NCI-H1105 treated with DMSO at 0.1 percent for 48 hours (cell line): ENCODE data around the gene ABCA6.

Source experiments
- DNase-seq: peaks from one replicate; lab custom pipeline; 2025; lab: John Stamatoyannopoulos, UW

The ABCA6 gene

DNA sequence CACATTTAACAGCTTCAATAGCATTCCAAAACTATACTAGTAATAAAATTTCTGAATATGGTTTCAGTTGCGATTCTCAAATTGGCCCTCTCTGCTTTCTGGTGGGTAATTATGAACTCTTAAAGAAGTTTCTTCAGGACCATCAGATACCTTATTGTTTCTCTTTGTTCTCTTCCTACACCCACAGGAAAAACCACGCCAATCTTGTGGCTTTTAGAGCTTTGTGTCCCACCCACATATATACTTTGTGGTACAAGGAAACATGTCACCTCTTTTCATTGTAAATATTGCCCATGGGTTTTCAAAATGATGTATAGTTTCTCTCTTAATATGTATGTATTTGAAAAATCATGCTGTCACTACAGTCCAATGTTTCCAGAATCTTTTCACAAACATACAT, 93.1 kb downstream of the ABCA6 start:
- DNase-seq = no peak

DNA sequence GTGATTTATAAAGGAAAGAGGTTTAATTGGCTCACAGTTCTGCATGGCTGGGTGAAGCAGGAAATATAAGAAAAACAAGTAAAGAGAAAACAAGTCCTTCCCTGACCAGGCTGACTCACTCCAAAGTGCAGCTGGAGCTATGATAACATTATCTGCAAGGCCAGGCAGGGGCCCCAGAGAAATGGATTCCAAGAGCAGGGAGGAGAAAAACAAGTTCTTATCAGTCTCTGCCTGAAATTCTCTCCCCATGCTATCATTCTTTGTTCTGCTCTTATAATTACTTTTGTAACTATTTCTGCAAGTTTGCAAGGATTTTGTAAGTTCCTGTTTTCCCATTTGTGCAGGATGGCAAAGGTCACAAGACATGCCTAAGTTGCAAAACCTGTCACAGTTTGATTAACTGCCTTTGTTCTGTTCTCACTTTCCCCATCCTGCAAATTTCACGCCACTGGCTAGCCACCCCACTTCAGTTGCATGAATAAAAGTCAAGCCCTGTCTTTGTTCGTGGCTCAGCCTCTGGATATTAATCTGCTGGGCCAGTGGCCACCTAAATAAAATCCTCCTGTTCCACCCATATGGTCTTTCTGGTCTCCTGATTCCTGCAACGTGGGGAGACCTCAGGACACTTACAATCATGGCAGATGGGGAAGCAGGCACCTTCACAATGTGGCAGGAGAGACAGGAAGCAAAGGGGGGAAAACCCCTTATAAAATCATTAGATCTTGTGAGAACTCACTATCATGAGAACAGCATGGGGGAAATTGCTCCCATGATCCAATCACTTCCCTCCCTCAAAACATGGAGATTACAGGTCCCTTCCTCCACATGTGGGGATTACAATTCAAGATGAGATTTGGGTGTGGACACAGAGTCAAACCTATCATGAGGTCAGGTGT, 94.1 kb downstream of the ABCA6 start:
- DNase-seq = no peak

DNA sequence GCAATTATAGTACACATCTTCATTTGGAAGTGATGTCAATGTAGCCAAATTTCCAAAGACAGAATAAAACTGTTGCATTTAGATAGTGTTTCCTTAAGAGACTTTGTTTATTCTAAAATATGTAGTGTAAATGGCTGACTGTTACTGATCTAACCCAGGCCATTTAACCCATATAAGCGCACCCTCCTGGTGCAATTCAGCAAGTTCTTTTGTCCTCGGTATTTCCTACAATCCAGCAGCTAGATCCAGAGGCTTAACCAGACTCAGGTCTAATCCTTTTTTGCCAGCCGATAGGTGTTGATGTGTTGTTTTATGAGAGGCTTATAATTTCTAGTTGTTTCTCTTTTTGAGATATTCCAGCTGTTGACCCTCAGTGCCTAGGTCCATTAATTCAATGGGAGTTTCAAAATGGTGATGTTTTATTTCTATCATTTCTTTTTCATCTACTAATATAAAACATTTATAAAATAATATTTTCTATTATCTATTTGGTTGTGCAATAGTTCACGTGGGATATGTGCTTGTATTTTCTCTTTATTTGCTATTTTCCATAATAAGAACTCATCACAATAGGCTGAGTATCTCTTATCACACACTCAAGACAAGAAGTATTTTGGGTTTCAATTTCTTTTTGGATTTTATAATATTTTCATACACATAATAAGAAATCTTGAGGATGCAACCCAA, 95.4 kb downstream of the ABCA6 start:
- no peak for DNase-seq

DNA sequence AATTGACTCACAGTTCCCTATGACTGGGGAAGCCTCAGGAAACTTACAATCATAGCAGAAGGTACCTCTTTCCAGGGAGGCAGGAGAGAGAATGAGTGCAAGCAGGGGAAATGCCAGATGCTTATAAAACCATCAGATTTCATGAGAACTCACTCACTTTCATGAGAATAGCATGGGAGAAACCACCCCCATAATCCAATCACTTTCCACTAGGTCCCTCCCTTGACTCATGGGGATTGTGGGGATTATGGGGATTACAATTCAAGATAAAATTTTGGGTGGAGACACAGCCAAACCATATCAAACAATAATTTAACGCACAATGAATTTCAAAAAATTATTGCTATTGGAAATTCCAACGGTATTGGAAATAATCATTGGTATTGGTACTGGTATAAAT, 96.0 kb downstream of the ABCA6 start:
- DNase-seq = no peak

DNA sequence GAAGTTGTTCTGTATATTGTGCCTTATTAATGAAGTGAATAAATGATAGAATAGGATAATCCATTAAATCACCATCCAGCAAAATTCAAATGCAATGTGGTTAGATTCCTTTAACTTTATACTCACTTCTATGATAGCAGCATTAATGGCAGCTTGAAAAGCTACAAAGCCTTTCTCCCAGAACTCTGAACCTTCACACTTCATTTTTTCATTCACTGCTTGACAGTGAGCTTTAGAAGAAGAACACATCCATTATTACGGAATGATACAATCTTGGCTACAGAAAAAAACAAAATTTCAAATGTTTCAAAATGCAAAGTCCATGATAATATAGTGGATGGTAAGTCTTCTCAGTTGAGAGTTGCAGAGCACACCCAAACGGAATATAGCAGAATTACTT, 97.3 kb downstream of the ABCA6 start:
- DNase-seq = no peak

DNA sequence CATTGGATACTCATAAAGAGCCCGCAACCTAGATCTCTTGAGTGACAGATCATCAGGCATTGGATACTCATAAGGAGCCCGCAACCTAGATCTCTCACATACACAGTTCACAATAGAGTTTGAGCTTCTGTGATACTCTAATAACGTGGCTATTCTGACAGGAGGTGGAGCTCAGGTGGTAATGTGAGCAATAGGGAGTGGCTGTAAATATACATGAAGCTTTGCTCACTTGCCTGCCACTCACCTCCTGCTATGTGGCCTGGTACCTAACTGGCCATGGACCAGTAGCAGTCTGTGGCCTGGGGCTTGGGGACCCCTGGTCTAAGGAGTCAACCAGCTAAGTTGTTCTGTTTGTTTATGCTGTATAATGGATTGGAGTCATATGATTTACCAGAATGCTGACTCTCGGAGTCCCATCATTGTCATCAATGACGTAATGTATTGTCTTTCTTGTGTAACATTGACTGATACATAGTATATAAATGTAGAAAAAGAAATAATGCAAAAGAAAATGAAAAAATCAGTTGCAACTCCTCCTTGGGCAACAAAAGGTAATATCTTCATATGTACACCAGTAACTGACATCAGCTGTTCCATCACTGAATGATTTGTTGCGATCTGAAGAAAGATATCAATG, 98.5 kb downstream of the ABCA6 start:
- no peak for DNase-seq

DNA sequence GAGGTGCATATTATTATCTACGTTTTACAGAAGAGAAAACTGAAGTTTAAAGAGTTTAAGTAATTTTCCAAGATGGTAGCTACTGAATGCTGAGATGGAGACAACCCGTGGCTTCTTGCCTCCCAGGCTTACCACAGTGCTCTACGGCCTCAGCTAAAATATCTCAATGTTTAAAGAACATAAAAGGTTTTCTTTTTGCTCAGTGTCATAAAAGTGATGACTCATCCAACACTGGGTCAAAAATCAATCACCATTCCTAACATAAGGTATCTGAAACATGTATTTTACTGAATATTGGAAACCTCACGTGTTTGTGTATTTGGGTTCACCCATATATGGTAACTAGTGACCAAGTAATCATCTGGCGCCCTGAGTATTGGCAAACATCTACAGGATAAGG, 99.4 kb downstream of the ABCA6 start:
- DNase-seq = no peak

DNA sequence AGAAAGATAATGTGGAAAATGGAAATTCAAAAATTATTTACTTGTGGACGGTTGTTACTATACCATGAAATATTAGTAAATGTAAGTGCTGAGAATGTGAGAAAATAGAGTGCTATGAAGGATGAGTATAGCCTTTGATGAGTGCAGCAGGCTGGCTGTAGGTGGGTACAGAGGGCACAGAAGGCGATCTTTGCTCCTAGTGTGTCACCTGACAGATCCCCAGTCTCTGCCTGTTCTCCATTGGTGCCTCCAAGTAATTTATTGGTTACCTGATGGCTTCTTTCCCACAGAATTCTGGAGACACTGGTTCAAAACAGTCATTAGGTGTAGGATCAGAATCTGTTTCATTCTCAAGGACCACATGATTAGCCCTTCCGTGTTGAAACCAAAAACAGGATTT, 109.9 kb downstream of the ABCA6 start:
- DNase-seq = no peak

DNA sequence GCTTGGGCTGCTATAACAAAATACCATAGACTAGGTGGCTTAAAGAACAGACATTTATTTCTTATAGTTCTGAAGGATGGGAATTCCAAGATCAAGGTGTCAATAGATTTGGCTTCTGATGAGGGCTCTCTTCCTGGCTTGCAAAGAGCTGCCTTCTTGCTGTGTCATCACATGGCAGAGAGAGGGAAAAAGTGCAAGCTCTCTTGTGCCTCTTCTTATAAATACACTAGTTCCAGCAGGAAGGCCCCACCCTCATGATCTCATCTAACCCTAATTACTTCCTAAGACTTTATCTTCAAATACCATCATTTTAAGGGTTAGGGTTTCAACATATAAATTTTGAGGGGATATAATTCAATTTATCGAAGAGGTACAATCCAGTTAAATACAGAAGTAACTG, 111.5 kb downstream of the ABCA6 start:
- DNase-seq = no peak
